B cell (primary cell): Measurements from ENCODE around the gene TRIM31. TPM values are rescaled to one million over a fixed set of nuclear protein-coding genes. Genes with fewer than 3 reads are reported as not detected.

Source experiments
- ATAC-seq: fragments of 200-7000 bp; cut with Tn5 transposase; one replicate; pipeline ENCODE4 v1.10.0; 2021; ENCODE audit warnings: low read depth, mild to moderate bottlenecking, moderate number of reproducible peaks, moderate library complexity
- CTCF ChIA-PET: fragments of 350-600 bp; sonication (Branson Sonifier 250); formaldehyde crosslinking; loops from one replicate; lab custom pipeline; 2021; ENCODE audit warnings: antibody characterized with exemption, inconsistent platforms; lab: Charles Lee
- POLR2A ChIA-PET: fragments of 350-600 bp; sonication (Branson Sonifier 250); formaldehyde crosslinking; loops from one replicate; lab custom pipeline; 2021; ENCODE audit warnings: antibody characterized with exemption; lab: Charles Lee
- DNase-seq: peaks from one replicate; pipeline ENCODE4 v3.0.0; 2013
- H2AFZ ChIP-seq: 2 replicates; pipeline ENCODE4 v1.6.1; 2012; ENCODE audit warnings: mild to moderate bottlenecking, low read depth, low read length; ENCODE audit not compliant: insufficient read depth, poor library complexity, severe bottlenecking
- H3K27ac ChIP-seq, 2 donors: 1 replicate in 1 of 2; 2 replicates in 1 of 2; pipeline ENCODE4 v1.5.1; 2012 to 2013; ENCODE audit warnings: low read length in 2 of 2, mild to moderate bottlenecking in 2 of 2, moderate library complexity in 1 of 2
- H3K27me3 ChIP-seq, 4 experiments: fragments of 200-600 bp in 1 of 4; sonication (generic) in 1 of 4; replicated peaks in 1 of 4; 1 replicate in 2 of 4; 2 replicates in 2 of 4; pipeline versions ENCODE4 v1.6.1 to v1.7.0; 2013 to 2016; ENCODE audit warnings: low read length in 3 of 4, mild to moderate bottlenecking in 2 of 4, mixed read lengths in 1 of 4, moderate library complexity in 1 of 4; ENCODE audit not compliant: insufficient read depth in 4 of 4, control insufficient read depth in 3 of 4; ENCODE audit errors: control extremely low read depth in 1 of 4
- H3K36me3 ChIP-seq, 2 experiments: replicated peaks in 1 of 2; 1 replicate in 1 of 2; 2 replicates in 1 of 2; pipeline versions ENCODE4 v1.6.1 to v1.7.1; 2013; ENCODE audit warnings: low read length in 1 of 2; ENCODE audit not compliant: insufficient read depth in 2 of 2, control insufficient read depth in 1 of 2; ENCODE audit errors: control extremely low read depth in 1 of 2, extremely low read depth in 1 of 2
- H3K4me1 ChIP-seq, 2 donors: fragments of 200-600 bp in 1 of 2; sonication (generic) in 1 of 2; 1 replicate in 1 of 2; 2 replicates in 1 of 2; pipeline versions ENCODE4 v1.5.1 to v1.6.1; 2013 to 2017; ENCODE audit warnings: low read length in 2 of 2; ENCODE audit not compliant: control insufficient read depth in 2 of 2, insufficient read depth in 2 of 2
- H3K4me2 ChIP-seq: replicated peaks from 2 replicates; pipeline ENCODE3; 2012; ENCODE audit warnings: mild to moderate bottlenecking, low read depth, low read length; ENCODE audit not compliant: poor library complexity, severe bottlenecking
- H3K4me3 ChIP-seq, 5 experiments: fragments of 200-600 bp in 1 of 5; sonication (generic) in 1 of 5; 1 replicate in 3 of 5; 2 replicates in 2 of 5; pipeline versions ENCODE4 v1.5.1 to v1.7.0; 2011 to 2016; ENCODE audit warnings: low read length in 4 of 5, mild to moderate bottlenecking in 4 of 5, low read depth in 2 of 5, control low read depth in 1 of 5, moderate library complexity in 1 of 5; ENCODE audit not compliant: insufficient read depth in 1 of 5; ENCODE audit errors: control extremely low read depth in 1 of 5, extremely low read depth in 1 of 5
- H3K79me2 ChIP-seq: fragments of 200-600 bp; sonication (generic); one replicate; pipeline ENCODE4 v1.6.0; 2016; ENCODE audit warnings: low read length; ENCODE audit not compliant: control insufficient read depth, insufficient read depth
- H3K9ac ChIP-seq: fragments of 200-600 bp; sonication (generic); 2 replicates; pipeline ENCODE4 v1.6.1; 2017; ENCODE audit warnings: mild to moderate bottlenecking, low read length, moderate library complexity
- H3K9me3 ChIP-seq, 3 donors: one replicate each; pipeline versions ENCODE4 v1.6.1 to v1.7.1; 2013; ENCODE audit warnings: low read length in 2 of 3; ENCODE audit not compliant: control insufficient read depth in 2 of 3, insufficient read depth in 1 of 3; ENCODE audit errors: control extremely low read depth in 1 of 3
- H4K20me1 ChIP-seq: 2 replicates; pipeline ENCODE4 v1.6.0; 2012; ENCODE audit warnings: mild to moderate bottlenecking, low read length; ENCODE audit not compliant: insufficient read depth, control insufficient read depth, poor library complexity, severe bottlenecking
- H3K27ac Mint-ChIP-seq: one replicate; pipeline ENCODE4 v1.8.0; 2021; ENCODE audit warnings: mixed read lengths
- H3K27me3 Mint-ChIP-seq: one replicate; pipeline ENCODE4 v1.8.0; 2021; ENCODE audit warnings: mixed read lengths
- H3K4me1 Mint-ChIP-seq: one replicate; pipeline ENCODE4 v1.8.0; 2021; ENCODE audit warnings: mixed read lengths
- H3K4me3 Mint-ChIP-seq: one replicate; pipeline ENCODE4 v1.8.0; 2021; ENCODE audit warnings: mixed read lengths
- H3K9me3 Mint-ChIP-seq: one replicate; pipeline ENCODE4 v1.8.0; 2022; ENCODE audit warnings: mixed read lengths; ENCODE audit not compliant: insufficient read depth
- CTCF ChIP-seq: fragments of 200-600 bp; IDR thresholded peaks from one replicate; pipeline ENCODE4 v1.8.0; 2022; ENCODE audit warnings: antibody characterized with exemption, mild to moderate bottlenecking
- EZH2 ChIP-seq: IDR thresholded peaks from 2 replicates; pipeline ENCODE4 v1.6.1; 2012; ENCODE audit warnings: borderline replicate concordance, low read depth, mild to moderate bottlenecking, moderate library complexity, low read length; ENCODE audit not compliant: insufficient read depth, poor library complexity, severe bottlenecking
- WGBS: methylation state at CpG from one replicate; pipeline ENCODE4 v1.1.5; 2013; ENCODE audit warnings: missing lambda C conversion rate; ENCODE audit not compliant: insufficient coverage; 5-methylcytosine and 5-hydroxymethylcytosine counted together
- intact Hi-C: fragments of 100-400 bp; cut with micrococcal nuclease; formaldehyde crosslinking; loops from one replicate; pipeline ENCODE4 v1.10.0; 2022
- polyA plus RNA-seq: library from polyadenylated mRNA; depleted of rRNA; stranded (reverse); fragments of >200 nt; gene quantifications from 2 replicates; pipeline ENCODE4 v1.2.3, GENCODE V29; 2012
- total RNA-seq, 2 donors: library from RNA; stranded (reverse); fragments of 120-200 nt in 1 of 2; gene quantifications; 1 replicate in 1 of 2; 2 replicates in 1 of 2; pipeline versions ENCODE4 v1.2.3 to v1.2.4, GENCODE V29; 2013 to 2022

Gene TRIM31
- total and polyA plus RNA-seq, 2 donors (not counting 1 experiment from before 2014, with no cell fraction given), result not detected

DNA sequence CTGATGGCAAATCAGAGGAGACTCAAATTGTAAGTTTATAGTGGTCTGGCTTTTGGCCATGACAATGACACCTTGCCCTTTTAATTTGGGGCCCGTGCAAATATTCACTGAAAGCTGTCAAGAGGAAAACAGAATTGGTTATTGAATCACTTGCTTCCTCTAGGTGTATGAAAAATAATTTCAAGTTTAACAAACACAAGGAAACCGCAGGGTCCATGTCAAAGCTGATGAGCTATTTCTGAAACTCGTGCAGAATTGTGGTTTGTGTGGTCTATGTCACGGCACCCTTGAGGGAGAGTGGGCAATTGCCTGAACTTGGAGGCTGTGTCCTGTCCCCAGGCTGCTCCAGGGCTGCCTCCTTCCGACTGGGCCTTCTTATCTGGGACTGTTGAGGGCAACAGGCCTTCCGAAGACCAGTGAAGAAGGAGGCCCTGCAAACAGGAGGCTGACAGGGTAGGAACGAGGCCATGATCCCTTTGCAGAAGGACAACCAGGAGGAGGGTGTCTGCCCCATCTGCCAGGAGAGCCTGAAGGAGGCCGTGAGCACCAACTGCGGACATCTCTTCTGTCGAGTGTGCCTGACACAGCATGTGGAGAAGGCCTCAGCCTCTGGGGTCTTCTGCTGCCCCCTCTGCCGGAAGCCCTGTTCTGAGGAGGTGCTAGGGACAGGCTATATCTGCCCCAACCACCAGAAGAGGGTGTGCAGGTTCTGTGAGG is 23.8 kb upstream of the TRIM31 start:
- Histone ChIP-seq H3K4me3 (no peak overlapping the region), H2AFZ (no peak overlapping the region), H3K9me3 (no peaks in the 10 kb centered on the region), H3K4me1 (no peaks in the 10 kb centered on the region), H4K20me1 (no peaks in the 10 kb centered on the region), H3K9ac (no peak overlapping the region), H3K4me2 (no peak overlapping the region), H3K79me2 (no peaks in the 10 kb centered on the region), H3K27ac (no peak overlapping the region), H3K36me3 (no peaks in the 10 kb centered on the region), H3K27me3 (peaks cover 0 to 25% (median 17%) of the 10 kb centered on the region in 4 experiments)
- ChIA-PET POLR2A (no interaction called here), CTCF (interaction anchor here (1.5 kb wide), 1 partner anchor 34 kb away, joined by 6 read pairs; no protein-coding TSS in a partner anchor)
- no peak for ATAC-seq
- H3K9me3 Mint-ChIP-seq, result no peaks in the 10 kb centered on the region
- H3K4me1 Mint-ChIP-seq, result no peaks in the 10 kb centered on the region
- TF ChIP-seq CTCF (no peak), EZH2 (no peak)
- H3K4me3 Mint-ChIP-seq, result no peak overlapping the region
- peaks cover 44% of the 10 kb centered on the region for H3K27me3 Mint-ChIP-seq
- 60% methylated on average over 10 of the region's 11 CpGs for WGBS
- H3K27ac Mint-ChIP-seq, result no peak overlapping the region
- intact Hi-C loops, result loop anchor here (10.0 kb wide), 1 partner anchor 122 kb away; no protein-coding TSS in a partner anchor
- no peak for DNase-seq

GRCh38 chr6:30135757-30136156 is 22.9 kb upstream of the TRIM31 start, which contains the start of gene TRIM40:
Gene TRIM40, plus strand, starts transcription at chr6:30136140. Its CDS starts 897 bp downstream, at chr6:30137037.
- intact Hi-C loops, result loop anchor here (10.0 kb wide), 1 partner anchor 121 kb away; no protein-coding TSS in a partner anchor
- Mint-ChIP-seq H3K9me3 (no peaks in the 10 kb centered on the region), H3K27me3 (peaks cover 50% of the 10 kb centered on the region), H3K4me1 (peaks cover 3% of the 10 kb centered on the region), H3K27ac (no peak within 1 kb of the TSS), H3K4me3 (no peak within 1 kb of the TSS)
- Histone ChIP-seq H3K27ac (no peak within 1 kb of the TSS), H3K4me1 (peaks cover 2% of the 10 kb centered on the region in 2 donors), H3K9ac (no peak within 1 kb of the TSS), H4K20me1 (no peaks in the 10 kb centered on the region), H3K27me3 (peaks cover 0 to 32% (median 24%) of the 10 kb centered on the region in 4 experiments), H3K4me3 (no peak within 1 kb of the TSS), H3K36me3 (no peaks in the 10 kb centered on the region), H3K79me2 (no peaks in the 10 kb centered on the region), H3K4me2 (no peak within 1 kb of the TSS), H3K9me3 (no peaks in the 10 kb centered on the region), H2AFZ (no peak within 1 kb of the TSS)
- no peak for DNase-seq
- WGBS, result no CpG with 5 or more reads among the region's 4 CpGs
- ATAC-seq, result no peak
- POLR2A ChIA-PET, result no interaction called here
- CTCF ChIA-PET, result interaction anchor here (0.7 to 1.5 kb wide), 2 partner anchors 31 to 33 kb away, joined by 3 to 6 read pairs; no protein-coding TSS in a partner anchor
- TF ChIP-seq CTCF, result no peak
- no peak for TF ChIP-seq EZH2
